ENCODE data around the gene TSSK2.
"Not testable (repeated sequence)": the region's sequence is repeated elsewhere in the genome, so short reads cannot be mapped to it uniquely, and the experiment has no call there.

The TSSK2 gene

GRCh38 chr22:19130959-19131684, at the start of gene TSSK2:
Gene TSSK2 (plus strand): TSS chr22:19131308. CDS start chr22:19131400, 92 bp downstream.
- DNase-seq, result peak in 5 of 56 donors; percentile 7 to 42 (median 26)

GRCh38 chr22:19081351-19081750, 49.8 kb upstream of the TSSK2 start:
- no peak for DNase-seq

GRCh38 chr22:19082101-19082500, 49.0 kb upstream of the TSSK2 start:
- no peak for DNase-seq

- no peak for DNase-seq
Observed at GRCh38 chr22:19082793-19083192, 48.3 kb upstream of the TSSK2 start.

GRCh38 chr22:19084126-19084525, 47.0 kb upstream of the TSSK2 start:
- DNase-seq, result not testable (repeated sequence)

GRCh38 chr22:19084586-19084985, 46.5 kb upstream of the TSSK2 start:
- not testable (repeated sequence) for DNase-seq

- DNase-seq, result no peak
Observed at GRCh38 chr22:19085233-19085718, 45.8 kb upstream of the TSSK2 start.

- no peak for DNase-seq
Observed at GRCh38 chr22:19086417-19086816, 44.7 kb upstream of the TSSK2 start.

- no peak for DNase-seq
Observed at GRCh38 chr22:19086896-19087295, 44.2 kb upstream of the TSSK2 start.

GRCh38 chr22:19088866-19089595, 42.1 kb upstream of the TSSK2 start:
- no peak for DNase-seq

- DNase-seq, result no peak
Observed at GRCh38 chr22:19090183-19090582, 40.9 kb upstream of the TSSK2 start.

- no peak for DNase-seq
Observed at GRCh38 chr22:19090586-19091127, 40.5 kb upstream of the TSSK2 start.

GRCh38 chr22:19092725-19093124, 38.4 kb upstream of the TSSK2 start:
- no peak for DNase-seq

GRCh38 chr22:19094393-19094997, 36.6 kb upstream of the TSSK2 start:
- DNase-seq, result no peak

GRCh38 chr22:19096555-19096954, 34.6 kb upstream of the TSSK2 start:
- no peak for DNase-seq

- no peak for DNase-seq
Observed at GRCh38 chr22:19097518-19097917, 33.6 kb upstream of the TSSK2 start.

- no peak for DNase-seq
Observed at GRCh38 chr22:19098157-19098556, 33.0 kb upstream of the TSSK2 start.

GRCh38 chr22:19103880-19104821, 27.0 kb upstream of the TSSK2 start:
- DNase-seq, result no peak

GRCh38 chr22:19105456-19105855, 25.7 kb upstream of the TSSK2 start:
- DNase-seq, result no peak

GRCh38 chr22:19105867-19106802, 25.0 kb upstream of the TSSK2 start:
- DNase-seq, result peak in 1 of 56 donors; percentile 12

Data from nucleus accumbens (tissue), 56 donors.